Testis (tissue), 3 donors: Measurements from ENCODE around the gene TBX18. TPM values are rescaled to one million over a fixed set of nuclear protein-coding genes. Genes with fewer than 3 reads are reported as not detected.

Experiments
- DNase-seq: peaks from one replicate; pipeline ENCODE4 v3.0.0-alpha.2; 2019
- H3K27ac ChIP-seq, 2 donors: fragments of 200-600 bp; sonication (generic); one replicate each; pipeline ENCODE4 v1.5.1; 2019
- H3K27me3 ChIP-seq: fragments of 200-600 bp; sonication (generic); one replicate; pipeline ENCODE4 v1.5.1; 2019
- H3K36me3 ChIP-seq: fragments of 200-600 bp; sonication (generic); one replicate; pipeline ENCODE4 v1.5.1; 2017; ENCODE audit warnings: low read depth; ENCODE audit errors: missing control alignments
- H3K4me1 ChIP-seq: fragments of 200-600 bp; sonication (generic); one replicate; pipeline ENCODE4 v1.5.1; 2019
- H3K4me3 ChIP-seq, 2 donors: fragments of 200-600 bp; sonication (generic); one replicate each; pipeline ENCODE4 v1.5.1; 2017 to 2019
- H3K9me3 ChIP-seq: fragments of 200-600 bp; sonication (generic); one replicate; pipeline ENCODE4 v1.5.1; 2017
- POLR2A ChIP-seq: fragments of 450-650 bp; IDR thresholded peaks from one replicate; pipeline ENCODE4 v1.6.1; 2017; ENCODE audit warnings: antibody characterized with exemption, mild to moderate bottlenecking, moderate library complexity
- WGBS, 2 donors: methylation state at CpG; one replicate each; pipeline ENCODE4 v1.1.5; 2018; 5-methylcytosine and 5-hydroxymethylcytosine counted together
- intact Hi-C: fragments of 100-400 bp; cut with DNase I; formaldehyde crosslinking; loops from one replicate; pipeline ENCODE4 v1.15.1; 2023; ENCODE audit warnings: low total_unique reads
- polyA plus RNA-seq: library from polyadenylated mRNA; stranded (reverse); fragments of 350-450 nt; fragmentation: Illumina TruSeq; extraction: RNeasy Lipid Tissue Mini Kit (QIAGEN cat#74804); gene quantifications from one replicate; pipeline ENCODE4 v1.2.3, GENCODE V29; 2014; ENCODE audit warnings: low read depth, low replicate concordance; ENCODE audit not compliant: insufficient read depth
- total RNA-seq, 2 donors: library from RNA; depleted of rRNA; stranded (reverse); fragments of >200 nt; gene quantifications; one replicate each; pipeline ENCODE4 v1.2.3, GENCODE V29; 2016
- TF ChIP-seq, protein P1 (sequence below), 3 experiments: fragments of 450-650 bp in 2 of 3; fragments of 200-600 bp in 1 of 3; sonication (generic) in 1 of 3; IDR thresholded peaks; one replicate each; pipeline ENCODE4 v1.5.1; 2016 to 2019; ENCODE audit warnings: antibody characterized with exemption in 3 of 3, mild to moderate bottlenecking in 2 of 3, moderate library complexity in 1 of 3

TBX18 gene
- total and polyA plus RNA-seq, 3 donors from 2014 or later, result 3.9 to 10.0 (median 4.6) TPM

DNA sequence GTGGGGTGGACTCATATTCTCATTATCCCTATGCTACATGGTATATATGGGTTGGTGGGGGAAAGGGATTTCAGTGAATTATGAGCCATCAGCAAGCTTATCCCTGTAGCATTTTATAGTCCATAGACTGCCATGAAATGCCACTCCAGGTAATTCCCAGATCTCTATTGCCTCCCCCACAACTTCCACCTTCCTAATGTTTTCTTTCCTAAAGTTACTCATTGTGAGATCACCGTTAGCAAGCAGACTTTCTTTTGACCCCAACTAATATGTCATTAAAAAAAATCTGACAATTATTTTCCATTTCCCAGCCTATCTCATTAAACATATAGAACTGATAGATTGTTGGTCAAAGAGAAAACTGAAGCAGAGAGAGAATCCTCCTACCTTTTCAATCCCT lies 40.7 kb upstream of the TBX18 start:
- WGBS, 2 donors, result 72 to 78% methylated on average over 1 of the region's 1 CpG
- no peak for TF ChIP-seq POLR2A
- TF ChIP-seq, protein P1, sequence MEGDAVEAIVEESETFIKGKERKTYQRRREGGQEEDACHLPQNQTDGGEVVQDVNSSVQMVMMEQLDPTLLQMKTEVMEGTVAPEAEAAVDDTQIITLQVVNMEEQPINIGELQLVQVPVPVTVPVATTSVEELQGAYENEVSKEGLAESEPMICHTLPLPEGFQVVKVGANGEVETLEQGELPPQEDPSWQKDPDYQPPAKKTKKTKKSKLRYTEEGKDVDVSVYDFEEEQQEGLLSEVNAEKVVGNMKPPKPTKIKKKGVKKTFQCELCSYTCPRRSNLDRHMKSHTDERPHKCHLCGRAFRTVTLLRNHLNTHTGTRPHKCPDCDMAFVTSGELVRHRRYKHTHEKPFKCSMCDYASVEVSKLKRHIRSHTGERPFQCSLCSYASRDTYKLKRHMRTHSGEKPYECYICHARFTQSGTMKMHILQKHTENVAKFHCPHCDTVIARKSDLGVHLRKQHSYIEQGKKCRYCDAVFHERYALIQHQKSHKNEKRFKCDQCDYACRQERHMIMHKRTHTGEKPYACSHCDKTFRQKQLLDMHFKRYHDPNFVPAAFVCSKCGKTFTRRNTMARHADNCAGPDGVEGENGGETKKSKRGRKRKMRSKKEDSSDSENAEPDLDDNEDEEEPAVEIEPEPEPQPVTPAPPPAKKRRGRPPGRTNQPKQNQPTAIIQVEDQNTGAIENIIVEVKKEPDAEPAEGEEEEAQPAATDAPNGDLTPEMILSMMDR (IDR thresholded peaks at IDR 0.05), result no peak
- no peak for DNase-seq
- Histone ChIP-seq H3K4me3 (no peak overlapping the region), H3K9me3 (no peaks in the 10 kb centered on the region), H3K27me3 (no peaks in the 10 kb centered on the region), H3K4me1 (no peaks in the 10 kb centered on the region), H3K27ac (no peak overlapping the region), H3K36me3 (no peaks in the 10 kb centered on the region)
- intact Hi-C loops, result no loop called here

DNA sequence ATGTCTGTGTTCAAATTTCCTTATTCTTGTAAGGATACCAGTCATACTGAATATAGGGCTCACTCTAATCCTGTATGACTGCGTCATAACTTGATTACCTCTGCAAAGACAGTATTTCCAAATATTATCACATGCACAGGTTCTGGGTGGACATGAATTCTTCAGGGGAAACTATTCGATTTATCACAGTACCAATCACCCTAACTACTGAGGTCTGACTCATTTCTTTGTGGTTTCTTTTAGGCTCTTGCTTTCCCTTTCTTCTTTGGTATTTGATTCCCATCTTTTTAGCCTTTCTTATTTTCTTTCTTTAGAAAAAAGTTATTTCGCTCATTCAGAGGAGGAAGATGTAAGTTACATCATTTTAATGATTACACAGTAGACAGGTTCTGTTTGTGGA lies 40.3 kb upstream of the TBX18 start:
- H3K27me3 ChIP-seq, result no peaks in the 10 kb centered on the region
- no peaks in the 10 kb centered on the region for H3K4me1 ChIP-seq
- WGBS, 2 donors, result 90 to 91% methylated on average over 3 of the region's 3 CpGs
- no peak overlapping the region for H3K4me3 ChIP-seq
- no peaks in the 10 kb centered on the region for H3K9me3 ChIP-seq
- no peak overlapping the region for H3K27ac ChIP-seq
- no peaks in the 10 kb centered on the region for H3K36me3 ChIP-seq
- DNase-seq, result no peak
- TF ChIP-seq POLR2A, result no peak
- TF ChIP-seq, protein P1 (IDR thresholded peaks at IDR 0.05), result no peak
- intact Hi-C loops, result no loop called here

DNA sequence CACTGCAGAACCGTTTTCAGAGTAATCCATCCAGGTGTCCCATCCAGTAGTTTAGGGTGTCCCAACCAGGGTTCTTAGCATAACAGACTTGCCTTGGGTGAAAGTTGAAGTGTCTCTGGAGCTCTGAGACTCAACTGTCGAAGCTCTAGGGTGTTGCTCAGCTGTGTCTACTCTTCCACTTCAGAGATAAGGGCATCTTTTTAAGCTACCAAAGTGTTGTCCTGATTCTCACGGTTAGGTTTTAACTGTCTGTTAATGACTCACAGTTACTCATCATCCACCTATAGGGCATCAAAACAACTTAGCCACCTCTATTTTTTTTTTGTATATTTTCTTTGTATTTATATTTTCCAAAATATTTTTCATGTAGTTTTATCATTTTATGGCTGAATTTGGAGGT lies 36.9 kb upstream of the TBX18 start:
- H3K27me3 ChIP-seq, result no peaks in the 10 kb centered on the region
- no peaks in the 10 kb centered on the region for H3K9me3 ChIP-seq
- no peak overlapping the region for H3K27ac ChIP-seq
- TF ChIP-seq POLR2A, result no peak
- TF ChIP-seq, protein P1 (IDR thresholded peaks at IDR 0.05), result no peak
- DNase-seq, result no peak
- H3K4me3 ChIP-seq, result no peak overlapping the region
- 80 to 88% methylated on average over 3 of the region's 3 CpGs for WGBS, 2 donors
- intact Hi-C loops, result no loop called here
- no peaks in the 10 kb centered on the region for H3K36me3 ChIP-seq
- H3K4me1 ChIP-seq, result no peaks in the 10 kb centered on the region

DNA sequence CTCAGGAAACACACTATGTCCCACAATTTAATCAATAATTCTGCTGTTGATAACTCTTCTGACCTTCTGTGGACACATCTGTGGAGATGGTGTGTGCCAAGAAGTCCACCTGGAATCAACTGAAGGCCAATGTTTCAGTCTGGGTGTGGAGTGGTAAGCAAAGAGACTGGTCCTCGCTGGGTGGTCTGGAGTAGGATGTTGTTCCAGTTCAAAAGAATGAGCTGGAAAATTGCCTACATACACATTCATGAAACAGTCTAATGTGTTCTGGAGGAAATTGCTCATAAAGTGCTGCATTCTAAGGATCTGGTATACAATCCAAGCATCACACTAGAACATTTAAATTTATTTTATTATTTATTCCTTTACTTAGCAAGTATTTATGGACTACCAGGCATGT lies 33.9 kb upstream of the TBX18 start:
- DNase-seq, result no peak
- Histone ChIP-seq H3K4me3 (no peak overlapping the region), H3K36me3 (no peaks in the 10 kb centered on the region), H3K27ac (no peak overlapping the region), H3K4me1 (no peaks in the 10 kb centered on the region), H3K9me3 (no peaks in the 10 kb centered on the region), H3K27me3 (no peaks in the 10 kb centered on the region)
- WGBS, 2 donors, result 35 to 65% methylated on average over 1 of the region's 1 CpG
- TF ChIP-seq, protein P1 (IDR thresholded peaks at IDR 0.05), result no peak
- TF ChIP-seq POLR2A, result no peak
- intact Hi-C loops, result no loop called here

DNA sequence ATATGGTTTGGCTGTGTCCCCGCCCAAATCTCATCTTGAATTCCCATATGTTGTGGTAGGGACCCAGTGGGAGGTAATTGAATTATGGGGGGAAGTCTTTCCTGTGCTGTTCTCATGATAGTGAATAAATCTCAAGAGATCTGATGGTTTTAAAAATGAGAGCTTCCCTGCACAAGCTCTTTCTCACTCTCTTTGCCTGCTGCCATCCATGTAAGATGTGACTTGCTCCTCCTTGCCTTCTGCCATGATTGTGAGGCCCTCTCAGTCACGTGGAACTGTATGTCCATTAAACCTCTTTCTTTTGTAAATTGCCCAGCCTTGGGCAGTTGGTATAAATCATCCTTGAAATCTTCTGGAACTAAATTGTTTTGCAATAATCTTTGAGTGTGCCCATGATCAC lies 31.9 kb upstream of the TBX18 start:
- intact Hi-C loops, result no loop called here

More for the DNA sequence above, 31.9 kb upstream of the TBX18 start:
- Histone ChIP-seq H3K4me3 (no peak overlapping the region), H3K36me3 (no peaks in the 10 kb centered on the region), H3K4me1 (no peaks in the 10 kb centered on the region), H3K9me3 (no peaks in the 10 kb centered on the region), H3K27me3 (no peaks in the 10 kb centered on the region), H3K27ac (no peak overlapping the region)
- no peak for DNase-seq
- no peak for TF ChIP-seq POLR2A
- TF ChIP-seq, protein P1 (IDR thresholded peaks at IDR 0.05), result no peak
- 83 to 86% methylated on average over 2 of the region's 2 CpGs for WGBS, 2 donors
